ENCODE measurements around the gene OR9G4.

GRCh38 chr11:56783448-56784041 lies 35.0 kb upstream of the OR9G4 start:
- no peak for TF ChIP-seq CTCF (IDR thresholded peaks at IDR 0.05)
- no peak for TF ChIP-seq POLR2A (IDR thresholded peaks at IDR 0.05)
- no peak for TF ChIP-seq EP300 (IDR thresholded peaks at IDR 0.05)

All from ovary (tissue), 3 donors.